Amygdala (tissue), 56 donors: ENCODE data around the gene FUBP3.

Experiments used
- DNase-seq, 56 donors: peaks; one replicate each; lab custom pipeline; 2025; lab: John Stamatoyannopoulos, UW

The FUBP3 gene

GRCh38 chr9:130578865-130579737, at the start of gene FUBP3:
Gene FUBP3 (plus strand): TSS chr9:130579577. CDS start chr9:130579681, 104 bp downstream.
- DNase-seq, result peak; percentile 63 to 96 (median 89)

- DNase-seq, result no peak
These were observed 48.4 kb upstream of the FUBP3 start for GRCh38 chr9:130530938-130531337.

GRCh38 chr9:130531670-130532069, 47.7 kb upstream of the FUBP3 start:
- DNase-seq, result no peak

- no peak for DNase-seq
These were observed 46.8 kb upstream of the FUBP3 start for GRCh38 chr9:130532426-130533080.

GRCh38 chr9:130535818-130536521, 43.4 kb upstream of the FUBP3 start:
- peak in 2 of 56 donors; percentile 3 to 9 for DNase-seq

GRCh38 chr9:130536701-130537107, 42.7 kb upstream of the FUBP3 start:
- no peak for DNase-seq

- DNase-seq, result no peak
These were observed 41.9 kb upstream of the FUBP3 start for GRCh38 chr9:130537346-130538050.

GRCh38 chr9:130539420-130540223, 39.8 kb upstream of the FUBP3 start:
- no peak for DNase-seq

GRCh38 chr9:130541533-130541932, 37.8 kb upstream of the FUBP3 start:
- DNase-seq, result no peak

- DNase-seq, result no peak
These were observed 37.3 kb upstream of the FUBP3 start for GRCh38 chr9:130542038-130542437.

- DNase-seq, result no peak
These were observed 36.7 kb upstream of the FUBP3 start for GRCh38 chr9:130542457-130543228.

GRCh38 chr9:130543368-130543767, 36.0 kb upstream of the FUBP3 start:
- no peak for DNase-seq

- no peak for DNase-seq
These were observed 35.5 kb upstream of the FUBP3 start for GRCh38 chr9:130543859-130544258.

GRCh38 chr9:130544364-130544763, 35.0 kb upstream of the FUBP3 start:
- DNase-seq, result no peak

- DNase-seq, result no peak
These were observed 31.3 kb upstream of the FUBP3 start for GRCh38 chr9:130548103-130548502.

GRCh38 chr9:130549093-130549735, 30.2 kb upstream of the FUBP3 start:
- DNase-seq, result no peak

GRCh38 chr9:130554606-130555005, 24.8 kb upstream of the FUBP3 start:
- no peak for DNase-seq

GRCh38 chr9:130555061-130555460, 24.3 kb upstream of the FUBP3 start:
- no peak for DNase-seq
